HG02885 (cell line): ENCODE data around the gene MYG1.

Experiments
- ATAC-seq: cut with Tn5 transposase; IDR thresholded peaks from one replicate; pipeline ENCODE4 v1.9.1; 2021; ENCODE audit warnings: mild to moderate bottlenecking; ENCODE audit not compliant: unreplicated experiment, poor library complexity

Gene MYG1

DNA sequence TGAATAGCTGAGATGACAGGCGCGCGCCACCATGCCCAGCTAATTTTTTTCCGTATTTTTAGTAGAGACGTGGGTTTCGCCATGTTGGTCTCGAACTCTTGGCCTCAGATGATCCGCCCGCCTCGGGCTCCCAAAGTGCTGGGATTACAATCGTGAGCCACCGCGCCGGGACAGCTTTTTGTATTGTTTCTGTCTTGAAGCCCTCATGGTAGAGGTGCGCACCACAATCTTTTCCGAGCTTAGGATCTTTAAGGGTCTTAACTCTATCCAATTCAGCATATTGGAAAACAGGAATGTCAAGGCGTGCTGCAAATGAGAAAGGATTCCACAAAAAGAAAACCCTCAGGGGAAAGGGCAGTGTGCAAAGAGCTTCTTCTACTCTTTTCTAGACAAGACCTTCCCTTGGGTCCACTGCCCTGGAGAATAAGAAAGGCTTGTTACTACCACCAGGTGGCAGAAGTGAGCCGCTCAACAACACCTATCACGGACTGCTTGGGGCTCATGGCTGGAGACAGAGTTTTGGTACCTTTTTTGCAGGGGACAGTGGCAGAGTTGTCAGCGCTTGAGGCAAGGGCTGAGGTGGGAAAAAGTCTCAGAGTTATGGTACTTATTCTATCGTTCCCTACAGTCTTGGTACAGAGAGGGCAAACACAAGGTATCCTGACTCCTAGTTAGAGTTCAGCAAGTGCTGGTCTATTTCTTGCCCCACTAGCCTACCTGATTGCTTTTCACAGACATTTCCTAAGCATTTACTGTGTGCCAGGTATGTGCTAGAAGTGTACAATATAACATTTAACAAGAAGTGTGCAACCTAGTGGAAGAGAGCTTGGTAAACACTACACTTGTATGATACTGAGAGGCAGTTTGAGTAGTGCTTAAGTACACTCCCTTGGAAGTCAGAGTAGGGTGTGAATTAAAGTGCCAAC, 53.1 kb downstream of the MYG1 start:
- ATAC-seq = no peak

DNA sequence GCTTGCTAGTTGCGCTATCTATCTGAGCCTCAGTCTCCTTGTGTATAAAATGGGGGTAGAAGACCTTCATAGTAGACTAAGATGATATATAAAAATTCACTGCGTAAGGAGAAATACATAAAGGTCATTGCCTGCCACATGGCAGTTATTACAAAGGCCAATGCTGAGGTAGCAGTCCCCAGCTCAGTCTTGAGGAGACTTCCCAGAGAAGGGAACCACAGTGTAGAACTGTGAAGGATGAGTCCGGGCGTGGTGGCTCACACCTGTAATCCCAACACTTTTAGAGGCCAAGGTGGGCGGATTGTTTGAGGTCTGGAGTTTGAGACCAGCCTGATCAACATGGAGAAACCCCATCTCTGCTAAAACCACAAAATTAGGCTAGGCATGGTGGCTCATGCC, 53.8 kb downstream of the MYG1 start:
- ATAC-seq = no peak

DNA sequence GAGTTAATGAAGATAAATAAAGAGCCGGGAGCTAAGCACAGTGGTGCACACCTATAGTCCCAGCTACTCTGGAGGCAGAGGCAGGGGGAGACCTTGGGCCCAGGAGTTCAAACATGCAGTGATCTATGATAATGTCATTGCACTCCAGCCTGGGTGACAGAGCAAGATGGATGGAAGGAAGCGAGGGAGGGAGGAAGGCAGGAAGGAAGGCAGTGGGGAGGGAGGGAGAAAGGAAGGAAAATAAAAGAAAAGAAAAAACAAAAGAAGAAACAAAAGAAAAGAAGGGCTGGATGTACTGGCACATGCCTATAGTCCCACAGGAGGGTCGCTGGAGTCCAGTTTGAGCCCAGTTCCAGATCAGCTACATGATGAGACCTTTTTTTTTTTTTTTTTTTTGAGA, 55.6 kb downstream of the MYG1 start:
- ATAC-seq = no peak
